Effector memory CD4-positive, alpha-beta T cell (primary cell): ENCODE measurements around the gene POLDIP3.

Source experiments
- DNase-seq, 3 donors: peaks; one replicate each; pipeline ENCODE4 v3.0.0-alpha.2; 2020
- H3K27ac ChIP-seq: 2 replicates; pipeline ENCODE4 v1.7.0; 2013; ENCODE audit warnings: mild to moderate bottlenecking, low read length, moderate library complexity; ENCODE audit not compliant: insufficient read depth, poor library complexity, severe bottlenecking
- H3K27me3 ChIP-seq: replicated peaks from 2 replicates; pipeline ENCODE4 v1.7.0; 2013; ENCODE audit warnings: mild to moderate bottlenecking, low read length; ENCODE audit not compliant: insufficient read depth, control insufficient read depth, poor library complexity, severe bottlenecking
- H3K36me3 ChIP-seq: 2 replicates; pipeline ENCODE4 v1.7.0; 2013; ENCODE audit warnings: mild to moderate bottlenecking, low read length, moderate library complexity; ENCODE audit not compliant: control insufficient read depth, insufficient read depth
- H3K4me1 ChIP-seq: 2 replicates; pipeline ENCODE4 v1.7.0; 2013; ENCODE audit warnings: low read length, mild to moderate bottlenecking; ENCODE audit not compliant: control insufficient read depth, insufficient read depth, poor library complexity, severe bottlenecking
- H3K4me3 ChIP-seq: 2 replicates; pipeline ENCODE4 v1.7.0; 2013; ENCODE audit warnings: low read length, low read depth, mild to moderate bottlenecking; ENCODE audit not compliant: insufficient read depth, poor library complexity, severe bottlenecking
- H3K9me3 ChIP-seq: 2 replicates; pipeline ENCODE4 v1.7.0; 2013; ENCODE audit warnings: mild to moderate bottlenecking, low read length, moderate library complexity; ENCODE audit not compliant: control insufficient read depth

Gene POLDIP3

GRCh38 chr22:42641801-42642413, 27.2 kb upstream of the POLDIP3 start:
- Histone ChIP-seq H3K27ac (no peak overlapping the region), H3K4me1 (peaks cover 7% of the 10 kb centered on the region), H3K36me3 (peaks cover under 1% of the 10 kb centered on the region), H3K27me3 (no peaks in the 10 kb centered on the region), H3K9me3 (no peaks in the 10 kb centered on the region), H3K4me3 (no peak overlapping the region)
- DNase-seq: no peak

- no peak for DNase-seq
- H3K9me3 ChIP-seq: no peaks in the 10 kb centered on the region
- peaks cover 16% of the 10 kb centered on the region for H3K36me3 ChIP-seq
- no peaks in the 10 kb centered on the region for H3K27me3 ChIP-seq
- no peaks in the 10 kb centered on the region for H3K4me1 ChIP-seq
- no peak overlapping the region for H3K27ac ChIP-seq
- H3K4me3 ChIP-seq: no peak overlapping the region
Measured at GRCh38 chr22:42639541-42640241, 25.0 kb upstream of the POLDIP3 start.

GRCh38 chr22:42637555-42637954, 22.9 kb upstream of the POLDIP3 start:
- no peak overlapping the region for H3K27ac ChIP-seq
- H3K36me3 ChIP-seq: peaks cover 28% of the 10 kb centered on the region
- no peaks in the 10 kb centered on the region for H3K27me3 ChIP-seq
- H3K4me1 ChIP-seq: no peaks in the 10 kb centered on the region
- DNase-seq: no peak
- no peaks in the 10 kb centered on the region for H3K9me3 ChIP-seq
- no peak overlapping the region for H3K4me3 ChIP-seq

GRCh38 chr22:42636506-42636905, 21.8 kb upstream of the POLDIP3 start:
- Histone ChIP-seq H3K36me3 (peaks cover 37% of the 10 kb centered on the region), H3K27ac (no peak overlapping the region), H3K27me3 (no peaks in the 10 kb centered on the region), H3K4me1 (no peaks in the 10 kb centered on the region), H3K4me3 (no peak overlapping the region), H3K9me3 (no peaks in the 10 kb centered on the region)
- no peak for DNase-seq

- no peaks in the 10 kb centered on the region for H3K27me3 ChIP-seq
- H3K27ac ChIP-seq: no peak overlapping the region
- DNase-seq: no peak
- no peaks in the 10 kb centered on the region for H3K9me3 ChIP-seq
- peaks cover 46% of the 10 kb centered on the region for H3K36me3 ChIP-seq
- H3K4me1 ChIP-seq: no peaks in the 10 kb centered on the region
- H3K4me3 ChIP-seq: no peak overlapping the region
Measured at GRCh38 chr22:42635531-42635930, 20.8 kb upstream of the POLDIP3 start.

DNA sequence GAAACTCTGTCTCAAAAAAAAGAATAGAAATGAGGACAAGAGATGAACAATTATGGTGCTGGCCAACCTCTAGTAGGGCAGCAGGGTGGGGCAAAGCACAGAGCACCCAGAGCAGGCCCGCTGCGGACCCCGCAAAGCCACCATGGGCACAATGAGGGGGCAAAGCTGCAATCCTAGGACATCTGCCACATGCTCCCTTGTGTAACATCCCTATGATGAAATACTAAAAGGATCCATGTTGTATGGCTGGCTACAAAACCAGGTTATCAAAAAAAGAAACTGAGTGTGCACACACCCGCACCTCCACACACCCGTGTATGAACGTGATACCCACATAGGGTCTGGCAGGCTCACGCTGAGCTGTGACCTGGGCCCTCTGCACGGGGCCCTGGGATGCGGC, 18.3 kb upstream of the POLDIP3 start:
- DNase-seq: no peak
- Histone ChIP-seq H3K27ac (no peak overlapping the region), H3K4me3 (no peak overlapping the region), H3K36me3 (peaks cover 67% of the 10 kb centered on the region), H3K4me1 (no peaks in the 10 kb centered on the region), H3K27me3 (no peaks in the 10 kb centered on the region), H3K9me3 (no peaks in the 10 kb centered on the region)

DNA sequence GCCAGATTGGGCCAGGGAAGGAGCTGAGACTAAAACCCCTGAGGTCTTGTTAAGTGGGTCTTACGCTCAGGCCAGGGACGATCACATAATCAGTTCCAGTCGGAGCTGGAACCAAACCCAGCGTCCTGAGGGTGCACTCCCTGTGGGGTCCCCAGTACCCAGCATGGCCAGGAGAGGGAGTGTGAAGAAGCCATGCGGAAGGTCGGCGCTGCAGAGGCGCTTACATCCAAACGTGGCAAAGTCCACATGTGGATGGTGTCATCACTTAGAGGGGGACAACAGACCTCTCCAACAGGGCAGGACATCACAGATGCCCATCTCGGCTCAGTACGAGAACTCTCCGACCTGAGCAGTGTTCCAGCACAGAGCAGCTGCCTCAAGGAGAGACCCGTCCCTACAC, 17.4 kb upstream of the POLDIP3 start:
- Histone ChIP-seq H3K36me3 (peaks cover 76% of the 10 kb centered on the region), H3K27ac (no peak overlapping the region), H3K27me3 (no peaks in the 10 kb centered on the region), H3K4me1 (no peaks in the 10 kb centered on the region), H3K9me3 (no peaks in the 10 kb centered on the region), H3K4me3 (no peak overlapping the region)
- no peak for DNase-seq

DNA sequence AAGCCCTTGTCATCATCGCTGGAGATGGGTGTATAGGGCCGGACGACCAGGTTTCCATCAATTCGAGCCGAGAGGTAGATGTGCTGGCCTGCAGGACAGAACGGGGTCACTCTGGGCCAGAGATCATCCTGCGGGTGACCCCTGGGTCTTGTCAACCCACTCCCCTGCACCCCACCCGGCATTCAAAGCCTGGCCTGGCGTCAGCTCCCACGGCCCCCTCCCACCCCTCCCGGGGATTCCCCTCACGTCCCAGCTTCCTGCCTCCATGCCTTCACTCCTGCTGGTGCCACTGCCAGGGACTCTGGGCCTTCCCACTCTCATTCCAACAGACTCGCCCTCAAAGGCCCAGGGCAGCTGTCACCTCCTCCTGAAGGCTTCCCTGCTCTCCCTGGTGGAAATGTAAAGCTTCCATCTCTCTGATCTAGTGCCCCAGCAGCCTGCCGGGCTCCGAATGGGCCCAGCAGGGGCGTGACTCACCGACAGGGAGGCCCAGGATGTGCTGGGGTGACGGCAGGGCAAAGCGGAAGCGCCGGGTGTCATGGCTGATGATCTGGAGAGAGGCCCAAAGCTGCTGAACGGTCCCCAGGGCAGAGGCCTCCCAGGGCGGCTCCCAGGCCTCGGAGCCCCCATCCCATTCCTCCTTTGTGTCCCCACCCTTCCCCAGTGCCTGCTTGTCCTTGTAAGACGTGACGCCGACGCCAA, 16.4 kb upstream of the POLDIP3 start:
- no peak overlapping the region for H3K4me3 ChIP-seq
- DNase-seq: no peak
- H3K4me1 ChIP-seq: no peaks in the 10 kb centered on the region
- no peak overlapping the region for H3K27ac ChIP-seq
- peaks cover 75% of the 10 kb centered on the region for H3K36me3 ChIP-seq
- H3K9me3 ChIP-seq: no peaks in the 10 kb centered on the region
- H3K27me3 ChIP-seq: no peaks in the 10 kb centered on the region

- Histone ChIP-seq H3K27ac (no peak overlapping the region), H3K27me3 (no peaks in the 10 kb centered on the region), H3K4me3 (no peak overlapping the region), H3K9me3 (no peaks in the 10 kb centered on the region), H3K36me3 (peaks cover 73% of the 10 kb centered on the region), H3K4me1 (no peaks in the 10 kb centered on the region)
- no peak for DNase-seq
Measured at GRCh38 chr22:42630211-42630610, 15.5 kb upstream of the POLDIP3 start.

DNA sequence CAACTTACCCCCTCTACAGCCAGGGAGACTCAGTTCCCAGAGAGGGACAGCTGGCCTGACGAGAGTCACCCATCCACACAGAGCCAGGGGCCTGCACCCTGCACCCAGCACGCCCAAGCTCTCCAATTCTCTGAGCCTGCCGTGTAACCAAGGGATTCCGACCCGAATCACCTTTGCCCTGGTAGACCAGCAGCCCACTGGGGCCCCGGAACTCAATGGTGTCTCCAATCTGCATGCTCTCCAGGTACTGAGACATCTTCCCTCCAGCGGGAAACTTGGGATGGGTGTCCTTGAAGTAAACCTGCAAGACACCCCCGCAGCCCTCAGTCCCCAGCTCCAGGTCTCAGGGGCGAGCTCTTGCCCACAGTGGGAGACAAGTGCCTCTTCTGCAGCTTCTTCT, 13.3 kb upstream of the POLDIP3 start:
- H3K4me3 ChIP-seq: no peak overlapping the region
- peaks cover 70% of the 10 kb centered on the region for H3K36me3 ChIP-seq
- H3K27ac ChIP-seq: no peak overlapping the region
- H3K27me3 ChIP-seq: no peaks in the 10 kb centered on the region
- no peak for DNase-seq
- no peaks in the 10 kb centered on the region for H3K4me1 ChIP-seq
- H3K9me3 ChIP-seq: no peaks in the 10 kb centered on the region
